Ovary (tissue), 3 donors: ENCODE results near the gene FOXP1.

Source experiments
- CTCF ChIP-seq, 3 donors: fragments of 450-650 bp in 2 of 3; fragments of 200-600 bp in 1 of 3; IDR thresholded peaks; one replicate each; pipeline versions ENCODE4 v1.5.1 to v1.8.0; 2016 to 2022; ENCODE audit warnings: antibody characterized with exemption in 3 of 3, mild to moderate bottlenecking in 1 of 3
- EP300 ChIP-seq: sonication (generic); formaldehyde crosslinking; IDR thresholded peaks from one replicate; pipeline ENCODE4 v1.6.1; 2017; ENCODE audit warnings: antibody characterized with exemption
- POLR2A ChIP-seq: fragments of 450-650 bp; IDR thresholded peaks from one replicate; pipeline ENCODE4 v1.6.1; 2017; ENCODE audit warnings: antibody characterized with exemption, mild to moderate bottlenecking, moderate library complexity
- donor health status: DM: no; HTN: no; CAD: no.

- TF ChIP-seq CTCF (IDR thresholded peaks at IDR 0.05) (no peak), POLR2A (no peak), EP300 (no peak)
Measured at GRCh38 chr3:70970171-70970570, 613.4 kb downstream of the FOXP1 start.
